OCI-LY1 (cell line): ENCODE results near the gene RORB.

ENCODE experiments used
- H2AFZ ChIP-seq: fragments of 200-600 bp; sonication (generic), shearing (Covaris generic); 2 replicates; pipeline ENCODE4 v1.6.0; 2014; ENCODE audit warnings: antibody characterized with exemption, mild to moderate bottlenecking, low read length
- H3F3A ChIP-seq: fragments of 200-600 bp; sonication (generic), shearing (Covaris generic); 2 replicates; pipeline ENCODE4 v1.6.0; 2014; ENCODE audit warnings: mild to moderate bottlenecking, antibody characterized with exemption, low read length, moderate library complexity; ENCODE audit not compliant: insufficient read depth
- H3K27ac ChIP-seq: fragments of 200-600 bp; sonication (generic); 2 replicates; pipeline ENCODE4 v1.5.1; 2014; ENCODE audit warnings: low read length, mixed run types, mild to moderate bottlenecking, low read depth; ENCODE audit not compliant: poor library complexity, severe bottlenecking
- H3K27me3 ChIP-seq: fragments of 200-600 bp; sonication (generic); 2 replicates; pipeline ENCODE4 v1.6.0; 2014; ENCODE audit warnings: antibody characterized with exemption, mild to moderate bottlenecking, low read length, moderate library complexity; ENCODE audit not compliant: insufficient read depth
- H3K36me3 ChIP-seq: fragments of 200-600 bp; sonication (generic); 2 replicates; pipeline ENCODE4 v1.6.1; 2014; ENCODE audit warnings: mild to moderate bottlenecking, antibody characterized with exemption, low read length, moderate library complexity, mixed read lengths; ENCODE audit not compliant: insufficient read depth
- H3K4me1 ChIP-seq: fragments of 200-600 bp; sonication (generic); 2 replicates; pipeline ENCODE4 v1.5.1; 2014; ENCODE audit warnings: mild to moderate bottlenecking, low read length, moderate library complexity; ENCODE audit not compliant: insufficient read depth, severe bottlenecking
- H3K4me2 ChIP-seq: fragments of 200-600 bp; sonication (generic), shearing (Covaris generic); 2 replicates; pipeline ENCODE4 v1.6.1; 2014; ENCODE audit warnings: low read length
- H3K4me3 ChIP-seq: fragments of 200-600 bp; sonication (generic); 2 replicates; pipeline ENCODE4 v1.5.1; 2014; ENCODE audit warnings: low read length, low read depth, mild to moderate bottlenecking, mixed read lengths; ENCODE audit not compliant: poor library complexity, severe bottlenecking
- H3K79me2 ChIP-seq: fragments of 200-600 bp; shearing (Covaris generic); 2 replicates; pipeline ENCODE4 v1.6.1; 2016; ENCODE audit warnings: mixed run types, low read length, mixed read lengths; ENCODE audit not compliant: insufficient read depth
- H3K9ac ChIP-seq: fragments of 200-600 bp; sonication (generic), shearing (Covaris generic); 2 replicates; pipeline ENCODE4 v1.6.1; 2014; ENCODE audit warnings: mild to moderate bottlenecking, low read length, mixed read lengths
- H3K9me2 ChIP-seq: fragments of 200-600 bp; sonication (generic), shearing (Covaris generic); 2 replicates; pipeline ENCODE4 v1.6.1; 2014; ENCODE audit warnings: low read depth, mild to moderate bottlenecking, low read length, mixed read lengths
- H3K9me3 ChIP-seq: fragments of 200-600 bp; shearing (Covaris generic); 2 replicates; pipeline ENCODE4 v1.6.1; 2014; ENCODE audit warnings: low read length, mixed read lengths
- H4K20me1 ChIP-seq: fragments of 200-600 bp; sonication (generic), shearing (Covaris generic); 2 replicates; pipeline ENCODE4 v1.6.0; 2016; ENCODE audit warnings: mild to moderate bottlenecking, low read length; ENCODE audit not compliant: insufficient read depth
- CTCF ChIP-seq: fragments of 200-600 bp; sonication (generic), shearing (Covaris generic); IDR thresholded peaks from 2 replicates; pipeline ENCODE4 v1.5.1; 2017; ENCODE audit warnings: mild to moderate bottlenecking, antibody characterized with exemption, low read length, moderate library complexity, mixed read lengths
- EZH2 ChIP-seq: fragments of 200-600 bp; sonication (generic), shearing (Covaris generic); IDR thresholded peaks from 2 replicates; pipeline ENCODE4 v1.8.0; 2017; ENCODE audit warnings: borderline replicate concordance, mixed run types, mild to moderate bottlenecking, antibody characterized with exemption, low read length, moderate library complexity, mixed read lengths

Gene RORB

GRCh38 chr9:74503666-74504065, 6.5 kb downstream of the RORB start:
- H3F3A ChIP-seq: no peaks in the 10 kb centered on the region

GRCh38 chr9:74511333-74511732, 14.2 kb downstream of the RORB start:
- Histone ChIP-seq H3K9me3 (no peaks in the 10 kb centered on the region), H3K36me3 (no peaks in the 10 kb centered on the region), H3K4me2 (no peak overlapping the region), H3K27ac (no peak overlapping the region), H3F3A (no peaks in the 10 kb centered on the region), H3K9me2 (no peaks in the 10 kb centered on the region), H3K79me2 (no peaks in the 10 kb centered on the region), H3K4me1 (no peaks in the 10 kb centered on the region), H3K27me3 (no peaks in the 10 kb centered on the region), H3K9ac (no peak overlapping the region), H3K4me3 (no peak overlapping the region), H2AFZ (no peak overlapping the region), H4K20me1 (no peaks in the 10 kb centered on the region)
- TF ChIP-seq CTCF (no peak), EZH2 (no peak)

More at GRCh38 chr9:74503666-74504065, 6.5 kb downstream of the RORB start:
- Histone ChIP-seq H3K36me3 (no peaks in the 10 kb centered on the region), H3K4me3 (no peak overlapping the region), H3K27me3 (no peaks in the 10 kb centered on the region), H3K9ac (no peak overlapping the region), H3K79me2 (no peaks in the 10 kb centered on the region), H3K4me1 (no peaks in the 10 kb centered on the region), H3K4me2 (no peak overlapping the region), H4K20me1 (no peaks in the 10 kb centered on the region), H2AFZ (no peak overlapping the region), H3K27ac (no peak overlapping the region), H3K9me3 (no peaks in the 10 kb centered on the region), H3K9me2 (no peaks in the 10 kb centered on the region)
- TF ChIP-seq EZH2: no peak
- no peak for TF ChIP-seq CTCF

GRCh38 chr9:74512416-74512815, 15.3 kb downstream of the RORB start:
- H3K4me1 ChIP-seq: no peaks in the 10 kb centered on the region
- no peaks in the 10 kb centered on the region for H3F3A ChIP-seq
- no peaks in the 10 kb centered on the region for H3K9me3 ChIP-seq
- H3K27me3 ChIP-seq: no peaks in the 10 kb centered on the region
- H3K36me3 ChIP-seq: no peaks in the 10 kb centered on the region
- H3K9me2 ChIP-seq: no peaks in the 10 kb centered on the region
- no peaks in the 10 kb centered on the region for H4K20me1 ChIP-seq
- TF ChIP-seq EZH2: no peak
- no peak for TF ChIP-seq CTCF
- H3K27ac ChIP-seq: no peak overlapping the region
- no peak overlapping the region for H3K4me3 ChIP-seq
- no peak overlapping the region for H2AFZ ChIP-seq
- H3K9ac ChIP-seq: no peak overlapping the region
- H3K4me2 ChIP-seq: no peak overlapping the region
- no peaks in the 10 kb centered on the region for H3K79me2 ChIP-seq
